ENCODE results near the gene SFXN3.

DNA sequence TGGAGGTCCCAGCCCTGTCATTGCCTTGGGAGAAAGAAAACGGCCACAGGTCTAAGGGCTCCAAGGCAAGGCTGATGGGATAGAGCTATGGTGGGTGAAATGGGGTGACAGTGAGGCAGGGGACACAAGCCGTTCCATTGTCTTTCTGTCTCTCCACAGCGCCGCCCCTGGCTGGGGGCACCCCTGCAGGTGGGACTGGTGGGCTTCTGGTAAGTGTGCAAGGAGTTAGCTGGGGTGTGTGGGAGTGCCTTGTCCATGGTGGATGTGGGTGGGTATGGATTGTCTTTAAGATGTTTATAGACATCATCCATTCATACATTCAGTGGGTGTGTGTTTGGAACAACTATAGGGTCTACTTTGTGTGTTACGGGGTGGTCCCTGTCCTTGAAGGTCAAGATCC, 7.5 kb downstream of the SFXN3 start:
- TF ChIP-seq CTCF (IDR thresholded peaks at IDR 0.05; ENCODE audit: poor library complexity) = no peak
- TF ChIP-seq EZH2 (IDR thresholded peaks at IDR 0.05; ENCODE audit: borderline replicate concordance) = no peak
